DMS 273 (cell line): ENCODE measurements around the gene EXOSC3.
"Not testable (repeated sequence)": the region's sequence is repeated elsewhere in the genome, so short reads cannot be mapped to it uniquely, and the experiment has no call there.

ENCODE experiments used
- DNase-seq: peaks from one replicate; lab custom pipeline; 2025; ENCODE audit not compliant: unreplicated experiment; lab: John Stamatoyannopoulos, UW

The EXOSC3 gene

DNA sequence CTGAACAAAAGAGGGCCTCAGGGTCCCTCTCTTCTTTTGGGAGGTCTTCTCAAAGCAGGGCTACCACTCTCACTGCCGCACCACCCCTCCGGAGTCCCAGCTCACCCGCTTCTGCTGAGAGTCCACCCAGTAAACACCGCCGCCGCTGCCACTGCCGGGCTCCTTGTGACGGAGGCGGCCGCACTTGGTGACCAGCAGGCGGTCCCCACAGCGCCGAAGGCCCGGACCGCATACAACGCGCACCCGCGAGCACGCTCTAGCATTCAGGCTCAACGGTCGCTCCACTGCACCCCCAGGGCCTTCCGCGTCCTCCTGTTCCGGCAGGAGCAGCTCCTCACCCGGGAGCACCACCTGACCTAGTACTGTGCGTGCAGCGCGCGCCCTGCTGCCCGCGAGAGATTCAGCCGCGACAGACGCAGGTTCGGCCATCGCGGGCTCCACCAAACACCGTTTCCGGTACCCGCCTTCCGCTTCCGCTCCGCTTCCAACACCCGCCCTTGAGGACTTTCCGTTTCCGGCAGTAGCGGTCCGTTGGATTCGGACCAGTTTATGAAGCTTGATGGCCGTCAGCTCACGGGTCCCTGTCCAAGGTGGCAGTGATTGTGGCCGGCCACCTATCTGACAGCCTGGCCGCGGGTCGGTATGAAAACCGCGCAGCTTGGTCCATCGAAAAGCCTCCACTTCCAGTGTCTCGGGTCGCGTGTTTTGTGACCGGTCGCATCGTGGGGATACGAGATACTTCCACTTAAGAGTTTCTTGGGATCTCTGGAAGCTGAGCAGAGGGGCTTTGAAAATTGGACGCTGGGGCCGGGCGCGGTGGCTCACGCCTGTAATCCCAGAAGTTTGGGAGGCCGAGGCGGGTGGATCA lies at the start of gene EXOSC3:
TSS of gene EXOSC3 (minus strand) at position 449 of the 868 bp plus-strand sequence. CDS start at position 429, 20 bp downstream.
- peak; percentile 96 for DNase-seq

DNA sequence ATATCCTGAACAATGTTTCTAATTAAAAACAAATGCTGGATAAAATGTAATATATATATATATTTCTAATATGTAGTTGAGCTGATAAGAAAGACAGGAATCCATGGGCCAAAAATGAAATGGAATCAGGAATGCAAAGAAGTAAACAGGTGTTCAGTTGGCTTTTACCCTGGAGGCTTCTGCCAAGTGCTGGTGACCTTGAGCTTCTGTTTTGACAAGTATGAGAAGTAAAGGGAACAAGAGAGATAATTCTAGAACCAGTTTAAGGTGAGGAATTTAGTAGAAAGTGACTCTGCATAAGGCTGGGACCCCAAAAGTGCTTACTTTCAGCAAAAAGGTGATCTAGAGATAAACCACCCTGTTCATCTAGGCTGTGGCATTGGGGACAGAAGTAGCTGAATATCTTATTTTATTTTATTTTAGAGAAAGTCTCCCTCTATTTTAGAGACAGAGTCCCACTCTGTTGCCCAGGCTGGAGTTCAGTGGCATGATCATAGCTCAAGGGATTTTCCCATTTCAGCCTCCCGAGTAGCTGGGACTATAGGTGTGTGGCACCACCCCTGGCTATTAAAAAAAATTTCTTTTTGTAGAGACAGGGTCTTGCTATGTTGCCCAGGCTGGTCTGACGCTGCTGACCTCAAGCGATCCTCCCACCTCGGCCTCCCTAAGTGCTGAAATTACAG lies 42.8 kb upstream of the EXOSC3 start:
- no peak for DNase-seq

GRCh38 chr9:37825174-37825573 lies 40.3 kb upstream of the EXOSC3 start:
- DNase-seq = not testable (repeated sequence)

DNA sequence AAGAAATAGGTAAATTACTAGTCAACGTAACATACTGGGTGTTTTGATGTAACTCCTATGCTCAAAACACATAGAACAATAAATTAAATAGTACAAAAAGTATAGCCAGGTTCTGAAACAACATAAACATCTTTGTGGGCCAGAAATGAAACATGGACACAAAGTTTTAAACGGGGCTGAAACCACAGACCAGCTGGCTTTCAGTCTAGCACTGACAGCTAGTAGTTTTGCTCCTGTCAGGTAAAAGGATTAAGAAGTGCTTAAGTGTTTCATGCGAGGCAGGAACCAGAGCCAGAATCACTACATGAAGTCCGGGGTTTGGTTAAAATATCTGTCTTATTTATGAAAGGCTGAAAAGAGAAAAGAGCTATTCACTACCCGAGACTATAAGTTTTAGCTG lies 35.3 kb upstream of the EXOSC3 start:
- no peak for DNase-seq

- DNase-seq = no peak
These were observed 34.0 kb upstream of the EXOSC3 start for GRCh38 chr9:37818849-37819248.

DNA sequence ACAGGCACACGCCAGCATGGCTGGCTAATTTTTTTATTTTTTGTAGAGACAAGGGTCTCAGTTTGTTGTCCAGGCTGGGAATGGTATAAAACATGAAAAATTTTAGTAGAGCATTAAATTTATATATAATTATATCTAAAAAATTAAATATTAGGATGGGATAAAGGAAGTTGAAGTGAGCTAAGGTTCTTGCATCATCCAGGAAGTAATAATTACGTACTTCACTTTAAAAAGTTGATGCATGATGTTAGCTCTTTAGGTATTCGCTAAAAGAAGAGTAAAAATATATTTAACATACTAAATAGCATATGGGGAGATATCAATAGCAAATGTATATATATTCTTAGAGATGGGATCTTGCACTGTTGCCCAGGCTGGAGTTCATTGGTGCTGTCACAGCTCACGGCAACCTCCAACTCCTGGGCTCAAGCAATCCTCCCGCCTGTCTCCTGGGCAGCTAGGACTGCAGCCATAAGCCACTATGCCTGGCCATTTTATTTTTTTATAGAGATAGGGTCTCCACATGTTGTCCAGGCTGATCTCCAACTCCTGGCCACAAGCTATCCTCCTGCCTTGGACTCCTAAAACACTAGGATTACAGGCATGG lies 28.0 kb upstream of the EXOSC3 start:
- DNase-seq = no peak

- no peak for DNase-seq
These were observed 27.1 kb upstream of the EXOSC3 start for GRCh38 chr9:37811906-37812476.

DNA sequence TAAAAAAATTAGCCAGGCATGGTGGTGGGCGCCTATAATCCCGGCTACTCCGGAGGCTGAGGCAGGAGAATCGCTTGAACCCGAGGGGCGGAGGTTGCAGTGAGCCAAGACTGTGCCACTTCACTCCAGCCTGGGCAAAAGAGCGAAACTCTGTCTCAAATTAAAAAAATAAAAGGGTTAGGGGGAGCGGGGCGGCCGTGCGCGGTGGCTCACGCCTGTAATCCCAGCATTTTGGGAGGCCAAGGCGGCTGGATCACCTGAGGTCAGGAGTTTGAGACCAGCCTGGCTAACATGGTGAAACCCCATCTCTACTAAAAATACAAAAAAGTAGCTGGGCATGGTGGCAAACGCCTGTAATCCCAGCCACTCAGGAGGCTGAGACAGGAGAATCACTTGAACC lies 24.8 kb upstream of the EXOSC3 start:
- not testable (repeated sequence) for DNase-seq

DNA sequence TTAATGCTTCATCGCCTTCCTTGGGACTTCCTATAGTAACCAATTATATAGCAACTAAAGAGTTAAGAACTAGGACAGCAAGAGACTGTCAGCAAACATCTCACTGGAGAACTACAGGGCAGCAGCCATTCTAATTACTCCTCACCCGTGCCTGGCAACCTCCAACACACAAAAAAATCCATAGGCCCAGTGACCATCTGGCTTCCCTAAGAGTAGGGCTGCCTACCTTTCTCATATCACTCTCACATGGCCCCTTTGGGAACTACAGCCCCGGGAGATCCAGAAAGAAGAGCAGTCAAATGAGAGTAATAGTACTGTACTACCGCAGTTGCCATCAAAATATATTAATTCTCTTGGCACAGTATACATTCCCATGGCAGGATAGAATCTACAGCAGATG lies 21.4 kb upstream of the EXOSC3 start:
- DNase-seq = no peak

DNA sequence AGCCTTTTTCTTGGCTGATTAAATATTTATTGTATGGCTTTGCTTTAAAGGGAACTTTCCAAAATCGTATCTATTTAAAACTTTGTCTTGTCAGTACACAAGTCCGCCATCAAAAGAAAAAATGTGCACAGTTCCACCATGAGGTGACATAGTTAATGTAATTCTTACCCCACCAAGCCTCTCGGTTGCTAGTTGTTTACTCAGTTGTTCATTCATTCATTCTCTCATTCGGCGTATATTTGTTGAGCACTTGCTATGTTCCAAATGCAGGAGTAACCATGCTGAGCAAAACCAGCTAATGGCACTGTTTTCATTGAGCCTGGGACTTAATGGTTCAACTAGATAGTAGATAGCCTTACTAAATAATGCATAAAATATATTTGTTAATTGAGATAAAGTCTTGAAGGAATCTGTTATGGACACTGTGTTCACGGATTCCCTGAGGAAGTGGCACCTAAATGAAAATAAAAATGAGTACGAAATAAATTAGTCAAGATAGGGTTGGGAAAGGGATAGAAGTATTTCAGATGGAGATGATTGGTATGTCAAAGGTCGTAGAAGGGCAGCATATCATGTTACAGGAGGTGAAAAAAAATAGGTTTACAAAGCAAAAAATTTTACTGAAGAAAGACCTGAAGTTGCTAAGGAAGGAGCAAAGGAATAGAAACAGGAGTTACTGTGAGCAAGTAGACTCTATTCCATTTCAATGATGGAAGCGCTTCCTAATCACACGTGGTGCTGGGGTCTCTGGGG lies 17.3 kb upstream of the EXOSC3 start:
- no peak for DNase-seq

DNA sequence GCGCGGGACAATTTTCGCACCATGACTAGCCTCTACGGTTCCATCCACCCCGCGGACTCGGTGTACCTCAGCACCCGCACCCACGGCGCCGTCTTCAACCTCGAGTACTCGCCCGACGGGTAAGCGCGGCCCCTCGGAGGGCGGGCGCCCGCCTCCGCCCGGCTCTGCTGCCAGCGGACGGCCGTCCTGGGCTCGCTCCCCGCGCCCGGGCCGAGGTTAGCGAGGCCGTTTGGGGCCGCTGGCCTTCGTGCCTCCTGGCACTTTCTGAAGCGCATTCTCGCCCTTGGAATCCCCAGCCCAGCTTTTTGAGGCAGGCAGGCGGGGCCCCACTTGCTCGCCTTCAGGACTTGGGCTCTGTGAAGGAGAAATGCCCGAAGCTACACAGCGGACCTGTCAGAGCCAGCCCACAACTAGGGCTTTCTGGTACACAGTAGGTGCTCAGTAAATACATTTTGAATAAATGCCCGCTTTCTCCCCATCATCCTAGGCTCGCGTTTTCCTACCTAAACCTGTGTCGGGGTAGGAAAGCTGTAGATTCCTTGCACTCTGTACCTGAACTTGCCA lies 16.5 kb upstream of the EXOSC3 start:
- DNase-seq = peak; percentile 69

- DNase-seq = peak; percentile 94
These were observed 15.9 kb upstream of the EXOSC3 start, which contains the start of gene DCAF10 for GRCh38 chr9:37800631-37801286. DCAF10 (plus strand) TSS chr9:37800797; CDS start chr9:37800867, 70 bp downstream.

DNA sequence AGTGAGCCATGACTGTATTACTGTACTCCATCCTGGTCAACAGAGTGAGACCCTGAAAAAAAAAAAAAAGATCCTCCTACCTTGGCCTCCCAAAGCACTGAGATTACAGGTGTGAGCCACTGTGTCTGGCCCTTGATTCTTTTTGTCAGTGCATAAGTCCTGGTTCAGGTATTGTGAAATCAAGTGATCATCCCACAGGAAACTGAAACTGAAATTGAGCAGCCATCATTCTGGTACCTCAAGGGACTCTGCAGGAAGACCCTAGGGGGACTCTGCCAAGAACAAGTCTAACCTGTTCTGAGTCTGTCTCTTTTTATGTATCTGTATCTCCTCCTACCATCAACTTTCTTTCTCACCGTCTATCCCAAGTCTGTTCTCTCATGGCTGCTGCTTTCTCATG lies 13.8 kb upstream of the EXOSC3 start:
- DNase-seq = no peak

- DNase-seq = no peak
These were observed 11.4 kb upstream of the EXOSC3 start for GRCh38 chr9:37796232-37796631.

GRCh38 chr9:37792122-37792521 lies 7.3 kb upstream of the EXOSC3 start:
- DNase-seq = no peak

DNA sequence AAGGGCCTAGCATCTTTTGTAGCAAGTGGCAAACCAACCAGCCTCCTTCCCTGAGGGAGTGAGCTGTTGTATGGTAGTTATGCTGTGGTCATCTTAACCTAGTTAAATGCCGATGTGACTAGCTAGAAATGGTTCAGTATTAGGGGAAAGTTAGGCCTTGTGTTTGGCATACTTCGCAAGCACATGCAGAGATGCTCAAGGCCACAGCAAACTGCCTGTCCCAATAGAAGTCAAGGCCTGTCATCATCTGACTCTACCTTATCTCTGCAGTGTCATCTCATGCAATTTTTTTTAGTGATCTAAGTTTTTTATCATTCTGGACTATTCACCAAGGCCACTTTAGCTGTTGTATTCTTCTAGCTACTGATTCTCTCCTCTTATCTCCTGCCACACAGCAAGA lies 5.2 kb upstream of the EXOSC3 start:
- DNase-seq = no peak

DNA sequence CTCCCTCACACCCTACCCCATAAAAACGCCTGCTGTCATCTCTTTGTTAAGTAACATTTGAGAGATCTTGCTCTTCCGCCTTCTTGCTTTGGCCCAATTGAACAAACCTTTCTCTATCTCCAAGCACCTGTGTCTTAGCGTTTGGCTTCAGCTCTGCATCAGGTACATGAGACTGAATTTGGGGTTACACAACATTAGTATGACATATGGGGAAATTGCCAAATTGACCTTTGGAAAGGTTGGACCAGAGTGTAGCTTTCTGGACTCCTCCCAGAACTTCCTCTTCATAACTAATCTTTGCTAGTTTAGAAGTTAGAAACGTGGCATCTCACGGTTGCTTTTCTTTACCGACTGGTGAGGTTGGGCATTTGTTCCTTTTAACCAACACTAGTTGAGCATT lies 3.5 kb upstream of the EXOSC3 start:
- DNase-seq = no peak

DNA sequence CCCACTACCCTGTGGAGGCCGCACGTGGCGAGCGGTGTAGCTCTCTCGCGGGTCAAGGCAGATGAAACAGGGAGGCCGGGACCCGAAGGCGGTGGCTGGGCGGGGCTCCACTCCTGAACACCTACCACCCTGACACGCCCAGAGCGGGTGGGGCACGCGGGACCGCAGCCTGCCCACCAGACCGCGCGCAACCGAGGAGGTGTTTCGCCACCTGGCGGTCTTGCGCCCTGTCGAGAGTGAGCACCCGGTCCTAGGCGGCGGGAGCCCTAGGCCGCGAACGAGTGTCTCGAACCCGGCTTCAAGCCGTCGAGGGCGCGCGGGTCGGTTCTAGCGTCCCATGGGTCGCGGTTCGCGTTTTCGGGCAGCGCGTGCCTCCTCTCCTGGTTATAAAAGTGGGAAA lies 2.2 kb upstream of the EXOSC3 start:
- DNase-seq = no peak

- no peak for DNase-seq
These were observed 611 bp downstream of the EXOSC3 start for GRCh38 chr9:37784291-37784615.

DNA sequence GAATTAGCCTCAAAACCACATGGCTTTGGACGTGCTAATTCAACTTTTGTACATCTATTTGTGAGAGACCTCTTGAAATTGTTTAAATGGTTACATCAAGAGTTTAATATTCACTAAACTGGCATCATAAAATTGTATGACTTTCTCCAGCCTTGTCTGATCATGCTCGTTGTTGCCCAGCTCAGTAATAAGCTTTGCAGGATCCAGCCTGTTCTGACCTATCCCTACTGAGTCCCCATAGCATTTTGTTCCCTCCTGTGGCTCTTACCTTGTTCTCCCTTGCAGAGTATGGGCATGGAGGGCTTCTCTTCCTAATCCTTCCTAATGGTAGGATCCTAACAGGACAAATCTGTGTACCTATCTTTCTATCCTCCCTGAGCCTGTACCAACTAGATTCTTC lies 6.3 kb downstream of the EXOSC3 start:
- no peak for DNase-seq
